ENCODE data around the gene MKI67. TPM values are rescaled to one million over a fixed set of nuclear protein-coding genes. Genes with fewer than 3 reads are reported as not detected.

Gene MKI67
- polyA plus RNA-seq, 1 of the 3 experiments (the other 2 are of a cell fraction) = 7.5 TPM

DNA sequence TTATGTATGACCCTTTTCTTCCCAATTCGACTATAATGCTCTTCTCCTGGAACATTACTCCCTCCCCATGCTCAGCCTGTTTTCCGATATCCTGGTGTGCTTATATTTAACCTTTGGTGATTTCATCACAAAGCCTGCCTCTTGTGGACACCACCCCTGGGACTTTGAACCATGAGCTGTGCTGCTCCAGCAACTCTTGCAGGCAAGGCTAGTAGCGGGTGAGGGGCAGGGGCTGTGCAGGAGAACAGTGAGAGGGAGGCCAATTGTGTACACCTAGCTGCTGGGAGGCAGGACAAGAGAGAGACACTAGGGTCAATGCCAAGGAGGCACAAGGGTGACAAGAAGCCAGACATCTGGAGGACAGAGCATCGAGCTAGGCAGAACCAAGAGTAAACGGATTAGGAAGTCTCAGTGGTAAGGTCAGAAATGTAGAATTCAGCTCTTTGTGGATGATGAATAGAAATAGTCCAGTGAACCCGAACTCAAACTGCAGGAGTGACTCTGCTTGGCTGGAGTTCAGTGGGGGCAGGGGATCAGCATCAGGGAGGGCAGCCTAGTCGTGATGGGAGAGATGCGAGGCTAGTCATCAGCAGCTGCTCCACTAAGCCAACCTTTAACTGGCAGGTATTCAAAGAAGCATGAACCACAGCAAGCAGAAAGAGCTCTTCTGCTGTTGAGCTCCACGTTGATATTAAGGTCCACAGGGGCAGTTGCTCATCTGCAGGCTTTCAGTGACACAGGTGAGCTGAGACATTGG, 31.0 kb upstream of the MKI67 start:
- H3K4me2 ChIP-seq = no peak overlapping the region
- CTCF ChIA-PET = interaction anchor here (0.6 to 1.2 kb wide), 7 partner anchors 9 to 146 kb away, joined by 3 to 4 read pairs (median 3); no protein-coding TSS in a partner anchor
- 29% methylated on average over 9 of the region's 9 CpGs for WGBS (ENCODE audit: low lambda C conversion rate)

DNA sequence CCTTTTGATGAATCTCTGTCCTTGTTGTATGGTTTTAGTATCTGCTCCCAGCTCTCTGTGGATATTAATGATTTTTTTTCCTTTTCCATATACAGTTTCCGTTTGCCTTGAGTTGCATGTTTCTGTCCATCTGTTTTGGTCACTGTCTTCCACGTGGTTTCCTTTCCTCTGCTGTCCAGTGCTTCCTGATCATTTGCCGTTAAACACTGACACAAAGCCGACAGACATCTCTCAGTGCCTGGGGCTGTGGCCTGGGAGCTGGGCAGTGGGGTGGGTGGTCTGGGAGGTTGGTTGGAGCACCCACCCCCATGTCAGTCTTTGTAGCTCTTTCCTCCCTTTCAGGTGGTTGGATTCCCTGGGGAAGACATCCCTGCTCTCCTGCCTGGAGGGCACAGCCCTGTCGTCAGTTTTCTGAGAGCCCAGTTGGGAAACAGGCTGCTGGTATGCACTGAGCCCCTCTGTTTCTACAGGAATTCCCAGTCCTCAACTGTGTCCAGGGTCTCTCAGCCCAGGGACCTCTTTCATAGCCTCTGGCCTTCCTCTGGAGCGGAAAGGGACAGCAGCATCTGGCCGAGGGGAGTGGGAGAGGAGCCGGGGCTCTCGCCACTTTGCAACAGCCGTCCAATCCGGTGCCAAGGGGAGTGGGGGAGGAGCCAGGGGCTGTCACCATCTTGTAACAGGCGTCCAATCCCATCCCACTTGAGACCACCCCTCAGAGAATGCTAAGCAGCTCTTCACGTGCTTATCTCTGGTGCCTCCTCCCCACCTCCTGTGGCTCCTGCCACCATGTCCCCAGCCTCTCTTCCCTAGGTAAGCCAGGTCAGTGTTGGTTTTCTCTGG, 26.7 kb upstream of the MKI67 start:
- no peak overlapping the region for H3K4me2 ChIP-seq
- ChIA-PET POLR2A (interaction anchor here (1.3 to 1.5 kb wide), 2 partner anchors 35 to 59 kb away, joined by 4 to 5 read pairs; no protein-coding TSS in a partner anchor), CTCF (interaction anchor here (0.7 to 7.9 kb wide), 9 partner anchors 22 to 245 kb away, joined by 3 to 143 read pairs (median 6); partner anchors contain the start of gene PTPRE)
- 41% methylated on average over 5 of the region's 13 CpGs for WGBS (ENCODE audit: low lambda C conversion rate)
- H3K4me1 ChIP-seq (ENCODE audit: control insufficient read depth in 1 of 2, insufficient read depth in 2 of 2, low read depth in 1 of 2, low read length in 1 of 2) = peaks cover under 1 to 14% of the 10 kb centered on the region in 2 experiments; a peak in 1 of 4 replicates
- no peak overlapping the region for H3K4me3 ChIP-seq (ENCODE audit: low read depth in 2 of 2, low read length in 1 of 2)
- no peaks in the 10 kb centered on the region for H3K9me2 ChIP-seq
- no peaks in the 10 kb centered on the region for H3F3A ChIP-seq (replicated peaks; ENCODE audit: insufficient read depth)
- H3K9me3 ChIP-seq = no peaks in the 10 kb centered on the region
- no peaks in the 10 kb centered on the region for H4K20me1 ChIP-seq (ENCODE audit: insufficient read depth)
- H3K27me3 ChIP-seq (ENCODE audit: insufficient read depth) = no peaks in the 10 kb centered on the region
- H3K36me3 ChIP-seq (replicated peaks in 1 of 2; ENCODE audit: control insufficient read depth in 1 of 2, insufficient read depth in 2 of 2, low read length in 1 of 2) = no peaks in the 10 kb centered on the region
- H3K79me2 ChIP-seq (ENCODE audit: insufficient read depth) = no peaks in the 10 kb centered on the region
- DNase-seq = peak; percentile 79
- H3K27ac ChIP-seq (ENCODE audit: low read depth in 2 of 2, low read length in 1 of 2) = peak overlapping the region in 1 of 2 experiments; percentile 56; a peak in 1 of 4 replicates
- no peak overlapping the region for H3K9ac ChIP-seq
- TF ChIP-seq RXRA (IDR thresholded peaks at IDR 0.05; ENCODE audit: borderline replicate concordance, low read depth) (no peak), CTCF (IDR thresholded peaks at IDR 0.05) (no peak), CHD2 (IDR thresholded peaks at IDR 0.05; ENCODE audit: low read length, partially characterized antibody) (peak; percentile 49), MXI1 (IDR thresholded peaks at IDR 0.05; ENCODE audit: low read depth, low read length) (peak; percentile 98), RCOR1 (IDR thresholded peaks at IDR 0.05; ENCODE audit: low read length) (0 out of 2 replicates have a peak, but pooled peaks have one; percentile 5), FOXJ3 (CRISPR knock-in tag; IDR thresholded peaks at IDR 0.05) (0 out of 2 replicates have a peak, but pooled peaks have one; percentile 19), ELF1 (IDR thresholded peaks at IDR 0.05) (no peak), JUND (IDR thresholded peaks at IDR 0.05) (no peak), NRF1 (IDR thresholded peaks at IDR 0.05; ENCODE audit: low read depth, low read length) (no peak), TEAD4 (IDR thresholded peaks at IDR 0.05; ENCODE audit: borderline replicate concordance, insufficient read depth) (no peak), GATA2 (CRISPR knock-in tag; IDR thresholded peaks at IDR 0.05) (no peak), YY1 (IDR thresholded peaks at IDR 0.05; ENCODE audit: low read depth) (no peak), EP300 (IDR thresholded peaks at IDR 0.05; ENCODE audit: borderline replicate concordance in 1 of 2, low read depth in 1 of 2, low read length in 1 of 2) (peak in 1 of 2 experiments; percentile 70; a peak in 1 of 4 replicates), POLR2AphosphoS5 (IDR thresholded peaks at IDR 0.05; ENCODE audit: low read depth, low read length) (no peak)
- no peak overlapping the region for H2AFZ ChIP-seq (ENCODE audit: low read depth)

More for the DNA sequence above, 31.0 kb upstream of the MKI67 start:
- H3K79me2 ChIP-seq (ENCODE audit: insufficient read depth) = no peaks in the 10 kb centered on the region
- H2AFZ ChIP-seq (ENCODE audit: low read depth) = no peak overlapping the region
- POLR2A ChIA-PET = no interaction called here
- no peak for DNase-seq
- no peaks in the 10 kb centered on the region for H3K36me3 ChIP-seq (replicated peaks in 1 of 2; ENCODE audit: control insufficient read depth in 1 of 2, insufficient read depth in 2 of 2, low read length in 1 of 2)
- no peak overlapping the region for H3K4me3 ChIP-seq (ENCODE audit: low read depth in 2 of 2, low read length in 1 of 2)
- H3F3A ChIP-seq (replicated peaks; ENCODE audit: insufficient read depth) = no peaks in the 10 kb centered on the region
- no peak overlapping the region for H3K9ac ChIP-seq
- H3K9me2 ChIP-seq = no peaks in the 10 kb centered on the region
- no peaks in the 10 kb centered on the region for H3K27me3 ChIP-seq (ENCODE audit: insufficient read depth)
- H4K20me1 ChIP-seq (ENCODE audit: insufficient read depth) = no peaks in the 10 kb centered on the region
- no peaks in the 10 kb centered on the region for H3K9me3 ChIP-seq
- no peak overlapping the region for H3K27ac ChIP-seq (ENCODE audit: low read depth in 2 of 2, low read length in 1 of 2)
- TF ChIP-seq USF1 (IDR thresholded peaks at IDR 0.05; ENCODE audit: borderline replicate concordance, low read depth) = no peak
- TF ChIP-seq SMC3 (IDR thresholded peaks at IDR 0.05; ENCODE audit: low read depth, low read length) = no peak
- TF ChIP-seq RXRA (IDR thresholded peaks at IDR 0.05; ENCODE audit: borderline replicate concordance, low read depth) = no peak
- no peak for TF ChIP-seq GABPA (IDR thresholded peaks at IDR 0.05; ENCODE audit: low read depth)
- TF ChIP-seq, protein P1, sequence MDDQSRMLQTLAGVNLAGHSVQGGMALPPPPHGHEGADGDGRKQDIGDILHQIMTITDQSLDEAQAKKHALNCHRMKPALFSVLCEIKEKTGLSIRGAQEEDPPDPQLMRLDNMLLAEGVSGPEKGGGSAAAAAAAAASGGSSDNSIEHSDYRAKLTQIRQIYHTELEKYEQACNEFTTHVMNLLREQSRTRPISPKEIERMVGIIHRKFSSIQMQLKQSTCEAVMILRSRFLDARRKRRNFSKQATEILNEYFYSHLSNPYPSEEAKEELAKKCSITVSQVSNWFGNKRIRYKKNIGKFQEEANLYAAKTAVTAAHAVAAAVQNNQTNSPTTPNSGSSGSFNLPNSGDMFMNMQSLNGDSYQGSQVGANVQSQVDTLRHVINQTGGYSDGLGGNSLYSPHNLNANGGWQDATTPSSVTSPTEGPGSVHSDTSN (IDR thresholded peaks at IDR 0.05) = no peak
- no peak for TF ChIP-seq FOXM1 (IDR thresholded peaks at IDR 0.05; ENCODE audit: low read depth)
- no peak for TF ChIP-seq NRF1 (IDR thresholded peaks at IDR 0.05; ENCODE audit: low read depth, low read length)
- peaks cover 0 to 7% of the 10 kb centered on the region in 2 experiments; a peak in 1 of 4 replicates for H3K4me1 ChIP-seq (ENCODE audit: control insufficient read depth in 1 of 2, insufficient read depth in 2 of 2, low read depth in 1 of 2, low read length in 1 of 2)
